SK-N-SH treated with all-trans-retinoic acid at 6 μM for 48 hours (cell line): ENCODE measurements around the gene NRXN3.

Experiments
- ATAC-seq: fragments of 200-7000 bp; cut with Tn5 transposase; 3 replicates; pipeline ENCODE4 v1.9.1; 2020; ENCODE audit warnings: mild to moderate bottlenecking, moderate library complexity
- ARNTL ChIP-seq: fragments of 450-650 bp; formaldehyde crosslinking; IDR thresholded peaks from 2 replicates; pipeline ENCODE4 v1.5.0; 2020; ENCODE audit warnings: low read depth, mild to moderate bottlenecking, moderate library complexity, borderline replicate concordance
- BACH2 ChIP-seq: fragments of 250-450 bp; sonication (Bioruptor Pico); IDR thresholded peaks from 2 replicates; pipeline ENCODE4 v1.9.0; 2021; ENCODE audit warnings: mild to moderate bottlenecking, borderline replicate concordance
- CSDC2 ChIP-seq: fragments of 250-450 bp; sonication (Bioruptor Pico); IDR thresholded peaks from 2 replicates; pipeline ENCODE4 v1.5.0; 2020; ENCODE audit warnings: mild to moderate bottlenecking, moderate library complexity
- ESRRG ChIP-seq: fragments of 250-450 bp; sonication (Bioruptor Pico); IDR thresholded peaks from 2 replicates; pipeline ENCODE4 v1.6.1; 2021; ENCODE audit warnings: mild to moderate bottlenecking
- GLIS3 ChIP-seq: fragments of 250-450 bp; sonication (Bioruptor Pico); IDR thresholded peaks from 2 replicates; pipeline ENCODE4 v1.5.0; 2020; ENCODE audit warnings: mild to moderate bottlenecking, moderate library complexity
- ISL1 ChIP-seq: fragments of 250-450 bp; sonication (Bioruptor Pico); IDR thresholded peaks from 2 replicates; pipeline ENCODE4 v2.1.2; 2022; ENCODE audit warnings: mild to moderate bottlenecking, moderate library complexity
- OSR1 ChIP-seq: fragments of 250-450 bp; sonication (Bioruptor Pico); IDR thresholded peaks from 2 replicates; pipeline ENCODE4 v1.8.0; 2022; ENCODE audit warnings: moderate library complexity, mild to moderate bottlenecking, inconsistent platforms
- PPARA ChIP-seq: fragments of 250-450 bp; sonication (Bioruptor Pico); IDR thresholded peaks from 2 replicates; pipeline ENCODE4 v1.5.0; 2020; ENCODE audit warnings: mild to moderate bottlenecking, borderline replicate concordance
- RARB ChIP-seq: fragments of 250-450 bp; sonication (Bioruptor Pico); IDR thresholded peaks from 2 replicates; pipeline ENCODE4 v1.8.0; 2021; ENCODE audit warnings: mild to moderate bottlenecking, moderate library complexity
- SNAI2 ChIP-seq: fragments of 250-450 bp; sonication (Bioruptor Pico); IDR thresholded peaks from 2 replicates; pipeline ENCODE4 v1.5.0; 2020; ENCODE audit warnings: mild to moderate bottlenecking, moderate library complexity
- TCF4 ChIP-seq: fragments of 250-450 bp; sonication (Bioruptor Pico); IDR thresholded peaks from 2 replicates; pipeline ENCODE4 v1.8.0; 2021; ENCODE audit warnings: mild to moderate bottlenecking, moderate library complexity, borderline replicate concordance
- TOX ChIP-seq: fragments of 250-450 bp; sonication (Bioruptor Pico); IDR thresholded peaks from 2 replicates; pipeline ENCODE4 v1.8.0; 2021; ENCODE audit warnings: mild to moderate bottlenecking, moderate library complexity, borderline replicate concordance
- ZC3H10 ChIP-seq: fragments of 250-450 bp; sonication (Bioruptor Pico); IDR thresholded peaks from 2 replicates; pipeline ENCODE4 v1.5.1; 2021; ENCODE audit warnings: mild to moderate bottlenecking, moderate library complexity
- ZFP3 ChIP-seq: fragments of 250-450 bp; sonication (Bioruptor Pico); IDR thresholded peaks from 2 replicates; pipeline ENCODE4 v1.5.0; 2020; ENCODE audit warnings: mild to moderate bottlenecking, moderate library complexity
- ZFP30 ChIP-seq: fragments of 450-650 bp; formaldehyde crosslinking; IDR thresholded peaks from 2 replicates; pipeline ENCODE4 v1.5.0; 2022; ENCODE audit warnings: mild to moderate bottlenecking, moderate library complexity
- ZNF565 ChIP-seq: fragments of 450-650 bp; formaldehyde crosslinking; conservative IDR thresholded peaks from 2 replicates; pipeline ENCODE4 v1.5.0; 2020; ENCODE audit warnings: low read depth, mild to moderate bottlenecking, moderate library complexity
- ZNF70 ChIP-seq: fragments of 450-650 bp; formaldehyde crosslinking; IDR thresholded peaks from 2 replicates; pipeline ENCODE4 v1.5.0; 2020; ENCODE audit warnings: mild to moderate bottlenecking, moderate library complexity
- TF ChIP-seq, protein P1 (sequence below): fragments of 250-450 bp; sonication (Bioruptor Pico); IDR thresholded peaks from 2 replicates; pipeline ENCODE4 v1.5.1; 2020; ENCODE audit warnings: low read depth, mild to moderate bottlenecking, moderate library complexity
- TF ChIP-seq, protein P2 (sequence below): fragments of 250-450 bp; sonication (Bioruptor Pico); IDR thresholded peaks from 2 replicates; pipeline ENCODE4 v1.5.0; 2020; ENCODE audit warnings: mild to moderate bottlenecking, moderate library complexity
- TF ChIP-seq, protein P3 (sequence below): fragments of 250-450 bp; sonication (Bioruptor Pico); IDR thresholded peaks from 2 replicates; pipeline ENCODE4 v1.8.0; 2020; ENCODE audit warnings: mild to moderate bottlenecking, moderate library complexity, borderline replicate concordance
- TF ChIP-seq, protein P4 (sequence below): fragments of 250-450 bp; sonication (Bioruptor Pico); IDR thresholded peaks from 2 replicates; pipeline ENCODE4 v1.8.0; 2021; ENCODE audit warnings: low read depth, mild to moderate bottlenecking, moderate library complexity, borderline replicate concordance

The NRXN3 gene

DNA sequence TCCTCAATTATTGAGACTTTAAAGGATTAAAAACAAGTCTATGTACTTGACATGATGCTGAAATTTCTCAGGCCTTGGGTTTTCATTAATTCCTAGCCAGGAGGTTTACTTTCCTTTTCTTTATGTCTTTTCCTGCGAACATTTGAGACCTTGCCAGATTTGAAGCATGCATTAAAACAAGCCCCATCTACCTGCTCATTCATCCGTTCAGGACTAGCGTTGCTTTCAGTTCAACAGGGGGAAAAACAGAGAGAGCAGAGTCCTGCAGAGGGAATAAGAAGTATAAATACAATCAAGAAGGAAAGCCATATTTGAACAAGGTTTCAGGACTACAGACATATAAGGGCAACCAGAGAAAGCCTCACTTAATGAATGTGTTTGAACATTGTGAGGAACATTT lies 1498.8 kb downstream of the NRXN3 start:
- ATAC-seq = no peak; the same call in 2 of the 3 replicates
- TF ChIP-seq SNAI2 (CRISPR knock-in tag) = no peak
- TF ChIP-seq TOX (CRISPR knock-in tag) = no peak
- no peak for TF ChIP-seq BACH2 (CRISPR knock-in tag)

- ATAC-seq = no peak
- no peak for TF ChIP-seq ZNF70 (CRISPR knock-in tag)
- TF ChIP-seq, all 23 proteins: peak for 0
Observed at GRCh38 chr14:79670811-79671210, 1500.6 kb downstream of the NRXN3 start.

DNA sequence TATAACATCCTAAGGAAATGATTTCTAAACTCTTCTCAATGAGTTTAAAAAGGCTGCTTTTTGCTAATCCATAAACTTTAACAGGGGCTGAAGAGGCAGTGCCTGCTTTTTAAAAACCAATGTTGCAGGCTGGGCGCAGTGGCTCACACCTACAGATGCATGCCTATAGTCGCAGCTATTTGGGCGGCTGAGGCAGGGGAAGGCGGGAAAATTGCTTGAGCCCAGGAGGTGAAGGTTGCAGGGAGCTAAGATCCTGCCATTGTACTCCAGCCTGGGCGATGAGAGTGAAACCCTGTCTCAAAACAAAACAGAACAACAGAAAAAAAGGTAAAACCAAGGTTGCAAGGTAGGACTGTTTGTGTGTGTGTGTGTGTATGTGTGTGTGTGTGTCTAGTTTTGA lies 1509.9 kb downstream of the NRXN3 start:
- no peak for TF ChIP-seq GLIS3 (CRISPR knock-in tag)
- no peak for TF ChIP-seq ARNTL (CRISPR knock-in tag)
- TF ChIP-seq ZFP3 (CRISPR knock-in tag) = no peak
- no peak for TF ChIP-seq ESRRG
- no peak for TF ChIP-seq TOX (CRISPR knock-in tag)
- TF ChIP-seq, protein P1, sequence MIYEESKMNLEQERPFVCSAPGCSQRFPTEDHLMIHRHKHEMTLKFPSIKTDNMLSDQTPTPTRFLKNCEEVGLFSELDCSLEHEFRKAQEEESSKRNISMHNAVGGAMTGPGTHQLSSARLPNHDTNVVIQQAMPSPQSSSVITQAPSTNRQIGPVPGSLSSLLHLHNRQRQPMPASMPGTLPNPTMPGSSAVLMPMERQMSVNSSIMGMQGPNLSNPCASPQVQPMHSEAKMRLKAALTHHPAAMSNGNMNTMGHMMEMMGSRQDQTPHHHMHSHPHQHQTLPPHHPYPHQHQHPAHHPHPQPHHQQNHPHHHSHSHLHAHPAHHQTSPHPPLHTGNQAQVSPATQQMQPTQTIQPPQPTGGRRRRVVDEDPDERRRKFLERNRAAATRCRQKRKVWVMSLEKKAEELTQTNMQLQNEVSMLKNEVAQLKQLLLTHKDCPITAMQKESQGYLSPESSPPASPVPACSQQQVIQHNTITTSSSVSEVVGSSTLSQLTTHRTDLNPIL (CRISPR knock-in tag) = no peak
- TF ChIP-seq OSR1 (CRISPR knock-in tag) = no peak
- no peak for TF ChIP-seq RARB
- TF ChIP-seq, protein P2, sequence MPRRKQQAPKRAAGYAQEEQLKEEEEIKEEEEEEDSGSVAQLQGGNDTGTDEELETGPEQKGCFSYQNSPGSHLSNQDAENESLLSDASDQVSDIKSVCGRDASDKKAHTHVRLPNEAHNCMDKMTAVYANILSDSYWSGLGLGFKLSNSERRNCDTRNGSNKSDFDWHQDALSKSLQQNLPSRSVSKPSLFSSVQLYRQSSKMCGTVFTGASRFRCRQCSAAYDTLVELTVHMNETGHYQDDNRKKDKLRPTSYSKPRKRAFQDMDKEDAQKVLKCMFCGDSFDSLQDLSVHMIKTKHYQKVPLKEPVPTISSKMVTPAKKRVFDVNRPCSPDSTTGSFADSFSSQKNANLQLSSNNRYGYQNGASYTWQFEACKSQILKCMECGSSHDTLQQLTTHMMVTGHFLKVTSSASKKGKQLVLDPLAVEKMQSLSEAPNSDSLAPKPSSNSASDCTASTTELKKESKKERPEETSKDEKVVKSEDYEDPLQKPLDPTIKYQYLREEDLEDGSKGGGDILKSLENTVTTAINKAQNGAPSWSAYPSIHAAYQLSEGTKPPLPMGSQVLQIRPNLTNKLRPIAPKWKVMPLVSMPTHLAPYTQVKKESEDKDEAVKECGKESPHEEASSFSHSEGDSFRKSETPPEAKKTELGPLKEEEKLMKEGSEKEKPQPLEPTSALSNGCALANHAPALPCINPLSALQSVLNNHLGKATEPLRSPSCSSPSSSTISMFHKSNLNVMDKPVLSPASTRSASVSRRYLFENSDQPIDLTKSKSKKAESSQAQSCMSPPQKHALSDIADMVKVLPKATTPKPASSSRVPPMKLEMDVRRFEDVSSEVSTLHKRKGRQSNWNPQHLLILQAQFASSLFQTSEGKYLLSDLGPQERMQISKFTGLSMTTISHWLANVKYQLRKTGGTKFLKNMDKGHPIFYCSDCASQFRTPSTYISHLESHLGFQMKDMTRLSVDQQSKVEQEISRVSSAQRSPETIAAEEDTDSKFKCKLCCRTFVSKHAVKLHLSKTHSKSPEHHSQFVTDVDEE (CRISPR knock-in tag) = no peak
- TF ChIP-seq TCF4 = no peak
- TF ChIP-seq CSDC2 (CRISPR knock-in tag) = no peak
- TF ChIP-seq, all 23 proteins: peak for 0
- no peak for ATAC-seq

- ATAC-seq = no peak
- TF ChIP-seq SNAI2 (CRISPR knock-in tag) (no peak), PPARA (CRISPR knock-in tag) (no peak), ARNTL (CRISPR knock-in tag) (no peak)
- TF ChIP-seq, protein P3, sequence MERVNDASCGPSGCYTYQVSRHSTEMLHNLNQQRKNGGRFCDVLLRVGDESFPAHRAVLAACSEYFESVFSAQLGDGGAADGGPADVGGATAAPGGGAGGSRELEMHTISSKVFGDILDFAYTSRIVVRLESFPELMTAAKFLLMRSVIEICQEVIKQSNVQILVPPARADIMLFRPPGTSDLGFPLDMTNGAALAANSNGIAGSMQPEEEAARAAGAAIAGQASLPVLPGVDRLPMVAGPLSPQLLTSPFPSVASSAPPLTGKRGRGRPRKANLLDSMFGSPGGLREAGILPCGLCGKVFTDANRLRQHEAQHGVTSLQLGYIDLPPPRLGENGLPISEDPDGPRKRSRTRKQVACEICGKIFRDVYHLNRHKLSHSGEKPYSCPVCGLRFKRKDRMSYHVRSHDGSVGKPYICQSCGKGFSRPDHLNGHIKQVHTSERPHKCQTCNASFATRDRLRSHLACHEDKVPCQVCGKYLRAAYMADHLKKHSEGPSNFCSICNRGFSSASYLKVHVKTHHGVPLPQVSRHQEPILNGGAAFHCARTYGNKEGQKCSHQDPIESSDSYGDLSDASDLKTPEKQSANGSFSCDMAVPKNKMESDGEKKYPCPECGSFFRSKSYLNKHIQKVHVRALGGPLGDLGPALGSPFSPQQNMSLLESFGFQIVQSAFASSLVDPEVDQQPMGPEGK (CRISPR knock-in tag) = no peak
- TF ChIP-seq, all 23 proteins: peak for 0
Observed at GRCh38 chr14:79686196-79686595, 1516.0 kb downstream of the NRXN3 start.

DNA sequence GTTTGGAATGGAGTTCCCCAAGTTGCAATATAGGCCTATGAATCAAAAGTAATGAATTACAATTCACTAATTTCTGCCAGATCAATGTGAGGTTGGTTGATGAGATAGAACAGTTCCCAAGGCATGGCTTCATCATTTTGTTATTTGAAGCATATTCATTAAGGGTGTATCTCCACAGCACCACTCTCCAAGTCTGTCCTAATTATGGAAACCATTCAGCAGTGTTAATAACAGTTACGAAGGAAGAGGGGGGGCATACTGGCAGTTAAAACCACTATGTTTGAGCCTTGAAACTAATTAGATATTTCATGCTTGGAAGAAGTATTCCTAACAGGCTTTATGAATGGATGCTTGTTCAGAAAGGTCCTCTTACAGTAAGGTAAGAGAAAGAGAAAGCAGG lies 1520.8 kb downstream of the NRXN3 start:
- TF ChIP-seq ZNF70 (CRISPR knock-in tag) = no peak
- TF ChIP-seq SNAI2 (CRISPR knock-in tag) = no peak
- TF ChIP-seq OSR1 (CRISPR knock-in tag) = no peak
- no peak for TF ChIP-seq ARNTL (CRISPR knock-in tag)
- TF ChIP-seq ZC3H10 (CRISPR knock-in tag) = no peak
- TF ChIP-seq, protein P4, sequence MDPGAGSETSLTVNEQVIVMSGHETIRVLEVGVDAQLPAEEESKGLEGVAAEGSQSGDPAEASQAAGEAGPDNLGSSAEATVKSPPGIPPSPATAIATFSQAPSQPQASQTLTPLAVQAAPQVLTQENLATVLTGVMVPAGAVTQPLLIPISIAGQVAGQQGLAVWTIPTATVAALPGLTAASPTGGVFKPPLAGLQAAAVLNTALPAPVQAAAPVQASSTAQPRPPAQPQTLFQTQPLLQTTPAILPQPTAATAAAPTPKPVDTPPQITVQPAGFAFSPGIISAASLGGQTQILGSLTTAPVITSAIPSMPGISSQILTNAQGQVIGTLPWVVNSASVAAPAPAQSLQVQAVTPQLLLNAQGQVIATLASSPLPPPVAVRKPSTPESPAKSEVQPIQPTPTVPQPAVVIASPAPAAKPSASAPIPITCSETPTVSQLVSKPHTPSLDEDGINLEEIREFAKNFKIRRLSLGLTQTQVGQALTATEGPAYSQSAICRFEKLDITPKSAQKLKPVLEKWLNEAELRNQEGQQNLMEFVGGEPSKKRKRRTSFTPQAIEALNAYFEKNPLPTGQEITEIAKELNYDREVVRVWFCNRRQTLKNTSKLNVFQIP (CRISPR knock-in tag) = no peak
- TF ChIP-seq CSDC2 (CRISPR knock-in tag) = no peak
- no peak for TF ChIP-seq TCF4
- no peak for TF ChIP-seq ZFP30 (CRISPR knock-in tag)
- TF ChIP-seq ZNF565 (CRISPR knock-in tag) = no peak
- TF ChIP-seq, protein P3 (CRISPR knock-in tag) = no peak
- no peak for TF ChIP-seq ESRRG
- TF ChIP-seq, protein P2 (CRISPR knock-in tag) = no peak
- TF ChIP-seq ISL1 (CRISPR knock-in tag) = no peak
- ATAC-seq = no peak
